Colon (tissue), 2 donors: ENCODE results near the gene WSB2.

ENCODE experiments used
- FAIRE-seq: peaks from 2 replicates; lab custom pipeline; 2012; peaks lifted over from hg19 to GRCh38; lab: Jason Lieb, UNC
- donor health status: control.
- donor health status: control.

Gene WSB2

DNA sequence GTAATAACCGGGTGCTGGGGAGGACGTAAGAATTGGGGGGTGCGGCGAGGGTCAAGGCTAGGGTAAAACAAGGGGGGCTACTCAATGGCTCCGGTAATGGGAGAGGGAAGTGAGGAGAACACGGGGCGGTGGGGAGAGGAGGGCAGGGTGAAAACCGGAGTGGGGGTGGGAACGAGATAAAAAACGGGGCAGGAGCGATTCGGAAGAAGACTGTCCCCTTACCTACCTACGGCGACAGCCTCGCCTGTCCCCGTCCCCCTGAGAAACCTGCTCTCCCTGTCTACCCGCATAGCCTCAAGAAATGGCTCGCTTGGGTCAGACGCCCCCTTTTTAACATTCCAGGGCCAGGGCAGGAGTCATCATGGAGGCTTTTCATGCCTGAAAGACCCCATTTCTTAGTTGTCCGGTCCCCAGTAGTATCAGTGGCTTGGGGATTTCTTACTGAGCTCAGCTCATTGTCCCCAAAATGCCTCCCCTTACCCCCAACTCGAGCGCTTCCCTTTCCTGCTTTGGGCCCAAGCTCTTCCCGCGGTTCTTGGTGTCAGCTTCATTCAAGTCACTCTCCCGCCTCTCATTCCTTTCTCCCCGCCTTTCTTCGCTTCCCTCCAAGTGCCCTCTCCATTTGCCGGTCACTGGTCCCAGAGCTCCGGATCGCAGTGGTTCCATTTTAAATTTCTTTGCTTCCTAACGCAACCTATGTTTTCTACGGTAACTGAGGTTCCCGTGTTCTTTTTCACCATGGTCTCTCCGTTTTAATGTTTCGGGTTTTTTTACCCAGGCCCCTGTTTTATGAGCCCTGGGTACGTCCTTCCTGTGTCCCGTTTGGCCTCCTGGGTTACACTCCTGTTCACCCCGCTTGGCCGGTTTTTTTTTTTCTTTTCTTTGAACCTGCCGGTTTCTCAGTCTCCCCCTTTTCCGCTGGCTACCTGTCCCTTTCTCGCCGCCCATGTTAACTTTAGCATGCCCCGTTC is 1.2 kb upstream of the WSB2 start:
- FAIRE-seq: no peak

DNA sequence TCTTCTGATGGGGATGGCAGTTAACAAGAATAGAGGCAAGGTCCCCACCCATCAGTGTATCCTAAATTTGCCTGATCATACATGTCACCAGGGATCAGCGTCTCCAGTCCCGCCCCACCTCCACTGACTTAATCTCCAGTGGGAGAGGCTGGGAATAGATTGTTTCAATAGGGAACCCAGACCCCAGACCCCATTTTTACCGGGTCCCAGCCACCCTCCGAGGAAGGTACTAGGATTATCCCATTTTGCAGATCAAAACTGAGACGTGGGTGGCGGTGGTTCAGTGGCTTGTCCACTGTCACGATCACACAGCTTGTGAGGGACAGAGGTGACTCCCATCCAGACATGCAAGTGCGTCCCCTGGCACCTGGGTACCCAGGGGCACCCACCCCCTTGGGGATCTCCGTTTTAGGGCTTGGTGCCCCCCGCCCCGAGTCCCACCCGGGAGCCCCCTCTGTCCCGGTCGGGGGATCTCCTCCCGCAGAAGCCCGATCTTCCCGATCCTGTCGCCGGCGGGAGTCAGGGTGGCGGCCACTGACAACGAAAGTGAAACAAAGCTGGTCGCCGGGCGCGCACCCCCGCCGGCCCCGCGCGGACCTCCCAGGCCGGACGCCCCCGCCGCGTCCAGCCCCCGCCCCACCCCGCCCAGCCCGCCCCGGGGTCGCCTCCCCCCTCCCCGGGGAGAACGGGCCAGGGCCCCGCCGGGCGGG is 523 bp downstream of the WSB2 start:
- no peak for FAIRE-seq

DNA sequence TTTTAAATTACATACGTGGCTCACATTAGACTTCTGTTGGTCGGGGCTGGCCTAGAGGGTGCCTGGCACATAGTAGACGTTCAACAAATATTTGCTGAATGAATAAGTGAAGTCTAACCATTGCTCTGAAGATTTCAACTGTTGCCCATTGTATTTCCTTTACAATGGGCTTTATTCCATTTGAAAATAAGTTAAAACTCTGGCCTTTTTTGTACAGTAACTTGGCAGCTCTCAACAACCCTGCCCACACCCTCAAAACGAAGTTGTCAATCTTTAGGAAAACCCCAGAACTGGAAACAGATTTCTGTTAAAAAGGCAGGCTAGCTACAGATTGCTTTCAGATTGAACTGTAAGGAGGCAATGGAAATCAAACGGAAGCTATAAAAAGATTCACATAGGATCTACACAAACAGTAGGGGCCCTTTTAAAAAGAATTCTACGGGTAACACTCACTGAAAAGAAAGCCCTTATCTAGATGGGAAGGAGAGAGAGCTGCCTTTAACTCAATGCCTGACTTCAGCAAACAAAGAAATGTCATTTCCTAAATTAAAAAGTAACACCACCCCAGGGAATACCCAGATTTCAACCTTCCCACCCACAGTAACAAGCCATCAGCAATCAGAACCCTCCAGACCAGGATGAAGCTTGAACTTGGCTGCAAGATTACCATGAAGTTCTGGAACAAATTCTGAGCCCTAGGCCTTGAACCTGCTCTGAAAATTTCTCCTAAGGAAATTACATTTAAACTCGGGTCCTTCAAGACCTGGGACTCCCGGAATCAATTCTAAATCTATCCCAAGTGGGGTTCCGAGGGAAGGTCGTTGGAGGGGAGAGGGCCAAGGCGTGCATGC is 1.4 kb downstream of the WSB2 start:
- no peak for FAIRE-seq

DNA sequence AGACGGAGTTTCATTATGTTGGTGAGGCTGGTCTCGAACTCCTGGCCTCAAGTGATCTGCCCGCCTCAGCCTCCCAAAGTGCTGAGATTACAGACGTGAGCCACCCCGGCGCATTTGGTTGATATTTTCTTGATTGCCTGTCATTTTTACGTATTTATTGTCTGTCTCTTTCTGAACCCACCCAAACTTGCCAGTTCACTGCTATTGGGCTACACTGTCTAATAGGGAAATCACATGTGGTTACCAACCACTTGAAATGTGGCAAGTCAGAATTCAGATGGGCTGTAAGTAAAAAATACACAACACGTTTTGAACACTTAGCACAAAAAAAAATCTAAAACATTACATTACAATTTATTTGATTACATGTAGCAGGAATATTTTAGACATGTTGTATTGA is 2.1 kb downstream of the WSB2 start:
- FAIRE-seq: no peak

DNA sequence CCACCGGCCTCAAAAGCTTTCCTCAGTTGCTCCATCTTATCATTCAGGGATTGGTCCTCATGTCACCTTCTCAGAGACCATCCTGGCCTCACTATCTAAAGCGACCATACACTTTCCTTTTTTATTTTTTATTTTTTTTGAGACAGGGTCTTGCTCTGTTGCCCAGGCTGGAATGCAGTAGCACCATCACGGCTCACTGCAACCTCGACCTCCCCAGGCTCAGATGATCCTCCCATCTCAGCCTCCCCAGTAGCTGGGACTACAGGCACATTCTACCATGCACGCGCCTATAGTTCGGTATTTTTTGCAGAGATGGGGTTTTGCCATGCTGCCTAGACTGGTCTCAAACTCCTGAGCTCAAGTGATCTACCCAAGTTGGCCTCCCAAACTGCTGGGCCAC is 2.8 kb downstream of the WSB2 start:
- FAIRE-seq: no peak

DNA sequence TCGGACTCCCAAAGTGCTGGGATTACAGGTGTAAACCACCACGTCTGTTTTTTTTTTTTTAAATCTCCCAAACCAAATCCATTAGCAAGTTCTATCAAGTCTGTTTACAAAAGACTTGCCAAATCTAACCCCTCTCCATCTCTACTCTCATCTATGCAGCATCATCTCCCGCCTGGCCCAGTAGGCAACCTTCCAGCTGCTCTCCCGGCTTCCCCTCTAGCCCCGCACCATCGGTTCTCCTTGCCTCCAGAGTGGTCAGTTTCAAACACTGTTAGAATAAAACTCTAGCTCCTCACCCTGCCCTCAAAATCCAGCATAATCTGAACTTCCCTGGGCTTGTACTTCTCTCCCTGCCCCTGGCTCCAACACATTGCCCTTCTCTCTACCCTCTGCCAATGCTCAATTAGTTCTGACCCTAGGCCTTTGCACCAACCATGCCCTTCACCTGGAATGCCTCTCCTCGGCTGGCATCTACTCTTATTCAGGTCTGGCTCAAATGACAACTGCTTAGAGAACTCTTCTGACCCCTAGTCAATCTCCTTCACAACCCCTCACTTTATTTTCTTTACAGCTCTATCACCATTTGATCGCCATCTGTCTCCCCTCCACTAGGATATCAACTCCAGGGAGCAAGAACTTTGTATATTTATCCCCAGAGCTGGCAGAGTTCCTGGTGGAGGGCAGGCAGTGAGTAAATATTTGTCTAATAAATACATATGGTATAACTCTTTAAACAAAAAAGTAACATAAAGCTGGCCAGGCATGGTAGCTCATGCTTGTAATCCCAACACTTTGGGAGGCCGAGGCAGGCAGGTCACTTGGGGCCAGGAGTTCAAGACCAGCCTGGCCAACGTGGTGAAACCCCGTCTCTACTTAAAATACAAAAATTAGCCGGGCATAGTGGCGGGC is 4.9 kb downstream of the WSB2 start:
- FAIRE-seq: no peak

DNA sequence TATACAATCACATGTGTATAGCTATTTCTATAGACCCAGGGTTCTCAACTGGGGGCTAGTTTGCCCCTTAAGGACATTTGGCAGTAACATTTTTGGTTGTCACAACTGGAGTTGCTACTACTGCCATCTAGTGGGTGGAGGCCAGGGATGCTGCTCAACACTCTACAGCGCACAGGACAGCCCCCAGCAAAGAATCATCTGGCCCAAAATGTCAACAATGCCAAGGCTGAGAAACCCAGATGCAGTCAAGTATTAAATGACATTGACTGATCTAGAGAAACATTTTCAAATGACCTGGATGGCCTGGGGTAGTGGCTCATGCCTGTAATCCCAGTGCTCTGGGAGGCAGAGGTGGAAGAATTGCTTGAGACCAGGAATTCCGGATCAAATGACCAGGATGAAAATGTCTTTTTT is 5.8 kb downstream of the WSB2 start:
- no peak for FAIRE-seq

DNA sequence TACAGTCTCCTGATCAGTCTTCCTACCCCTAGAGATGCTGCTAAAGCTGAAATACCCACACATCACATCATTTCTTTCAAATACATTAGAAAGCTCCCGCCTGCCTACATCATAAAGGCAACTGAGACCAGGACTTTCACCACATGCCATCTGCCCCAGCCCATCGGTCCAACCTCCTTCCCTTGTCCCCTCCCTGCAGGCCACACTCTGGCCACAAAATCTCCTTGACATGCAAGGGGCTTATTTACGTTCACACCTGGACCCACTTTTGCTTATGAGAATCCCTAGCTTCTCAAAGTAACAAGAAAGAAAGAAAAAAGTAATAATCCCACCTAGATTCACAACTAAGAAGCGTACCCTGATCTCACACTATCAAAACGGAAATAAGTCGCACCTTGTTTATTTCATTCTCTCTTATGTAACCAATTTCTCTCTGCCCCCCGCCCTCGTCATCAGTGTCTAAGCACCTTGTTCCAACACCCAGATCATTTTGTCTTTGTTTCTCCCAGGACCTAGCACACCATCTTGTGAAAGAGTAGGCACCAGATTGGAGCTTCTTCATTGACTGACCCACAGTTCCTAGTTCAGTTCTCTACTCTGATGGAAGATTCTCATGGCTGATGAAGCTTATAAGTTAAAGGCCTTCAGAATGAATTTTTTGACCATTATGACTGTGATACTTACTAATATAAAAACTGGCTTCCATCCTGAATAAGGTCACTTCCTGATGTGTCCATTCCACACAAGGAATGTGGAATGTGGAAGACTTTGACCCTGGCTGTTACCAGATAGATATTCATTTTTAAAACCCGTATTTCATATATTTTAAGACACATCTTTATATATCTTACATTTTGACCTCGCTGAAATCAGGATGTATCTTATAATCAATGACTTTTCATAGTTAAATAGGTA is 7.7 kb downstream of the WSB2 start:
- no peak for FAIRE-seq

DNA sequence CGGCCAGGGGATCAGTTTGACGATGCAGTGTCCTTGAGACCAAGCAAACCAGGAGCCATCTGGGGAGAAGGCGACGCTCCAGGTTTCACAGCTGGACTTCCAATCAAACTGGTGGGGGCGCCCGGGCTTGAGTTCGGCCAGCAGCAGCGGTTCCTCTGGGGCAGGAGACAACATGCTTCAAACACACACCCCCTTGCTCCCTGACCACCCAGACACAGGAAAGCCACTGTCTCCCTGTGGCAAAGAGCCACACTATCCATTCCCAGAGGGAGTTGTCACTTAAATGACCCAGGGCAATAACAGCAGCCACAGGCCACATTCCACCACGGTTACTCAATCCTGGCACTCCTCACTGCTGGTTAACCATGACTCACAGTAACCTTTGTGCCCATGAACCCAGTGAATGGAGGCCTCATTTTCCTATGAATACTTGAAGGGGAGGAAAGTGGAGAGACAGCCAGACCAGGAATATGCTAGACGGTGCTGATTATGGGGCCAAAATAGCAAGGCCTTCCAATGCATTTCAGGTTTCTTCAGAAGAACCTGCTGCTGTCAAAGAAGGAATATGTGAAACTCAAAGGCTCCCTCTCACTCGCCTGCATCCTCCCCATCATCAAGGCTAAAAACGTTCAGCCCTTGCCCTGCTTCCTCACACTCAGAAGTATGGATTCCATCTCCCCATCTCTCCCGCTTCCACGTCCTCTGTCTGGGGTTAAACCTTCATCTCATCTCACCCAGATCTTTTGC is 8.5 kb downstream of the WSB2 start:
- FAIRE-seq: no peak

DNA sequence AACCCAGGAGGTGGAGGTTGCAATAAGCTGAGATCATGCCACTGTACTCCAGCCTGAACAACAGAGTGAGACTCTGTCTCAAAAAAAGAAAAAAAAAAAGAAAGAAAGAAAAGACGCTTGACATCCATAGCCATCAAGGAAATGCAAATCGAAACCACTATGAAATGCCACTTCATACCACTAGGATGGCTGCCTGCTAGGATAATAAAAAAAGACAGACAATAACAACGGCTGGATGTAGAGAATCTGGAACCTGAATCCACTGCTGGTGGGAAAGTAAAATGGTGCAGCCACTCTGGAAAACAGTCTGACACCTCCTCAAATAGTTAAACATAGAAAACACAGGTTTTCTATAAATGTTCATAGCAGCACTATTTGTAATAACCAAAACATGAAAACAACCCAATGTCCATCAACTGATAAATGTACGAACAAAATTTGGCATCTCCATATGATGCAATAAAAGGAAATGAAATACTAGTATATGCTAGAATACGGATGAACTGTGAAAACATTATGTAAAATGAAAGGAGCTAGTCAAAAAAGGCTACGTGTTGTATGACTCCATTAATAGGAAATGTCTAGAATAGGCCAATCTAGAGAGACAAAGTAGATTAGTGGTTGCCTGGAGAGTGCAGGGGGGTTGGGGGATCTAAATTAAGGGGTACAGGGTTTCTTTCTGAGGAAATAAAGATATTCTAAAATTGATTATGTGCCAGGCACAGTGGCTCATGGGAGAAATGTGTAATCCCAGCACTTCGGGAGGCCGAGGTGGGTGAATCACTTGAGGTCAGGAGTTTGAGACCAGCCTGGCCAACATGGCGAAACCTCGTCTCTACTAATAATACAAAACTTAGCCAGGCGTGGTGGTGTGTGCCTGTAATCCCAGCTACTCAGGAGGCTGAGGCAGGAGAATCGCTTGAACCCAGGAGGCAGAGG is 9.7 kb downstream of the WSB2 start:
- no peak for FAIRE-seq

DNA sequence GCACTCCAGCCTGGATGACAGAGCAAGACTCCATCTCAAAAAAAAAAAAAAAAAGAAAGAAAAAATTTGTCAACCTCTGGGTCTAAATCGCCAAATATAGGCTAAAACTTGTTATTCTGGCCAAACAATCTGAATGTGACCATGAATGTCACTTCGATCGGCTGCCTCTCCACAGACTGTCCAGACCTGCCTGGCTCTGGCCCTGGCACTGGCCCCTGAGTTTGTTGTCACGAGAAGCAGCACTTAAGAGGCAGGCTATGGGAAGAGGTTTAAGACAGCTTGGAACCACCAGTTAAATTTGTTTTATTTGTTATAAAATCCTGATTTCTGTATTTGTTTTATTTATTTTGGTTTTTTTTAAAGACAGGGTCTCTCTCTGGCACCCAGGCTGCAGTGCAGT is 14.5 kb downstream of the WSB2 start:
- FAIRE-seq: no peak

DNA sequence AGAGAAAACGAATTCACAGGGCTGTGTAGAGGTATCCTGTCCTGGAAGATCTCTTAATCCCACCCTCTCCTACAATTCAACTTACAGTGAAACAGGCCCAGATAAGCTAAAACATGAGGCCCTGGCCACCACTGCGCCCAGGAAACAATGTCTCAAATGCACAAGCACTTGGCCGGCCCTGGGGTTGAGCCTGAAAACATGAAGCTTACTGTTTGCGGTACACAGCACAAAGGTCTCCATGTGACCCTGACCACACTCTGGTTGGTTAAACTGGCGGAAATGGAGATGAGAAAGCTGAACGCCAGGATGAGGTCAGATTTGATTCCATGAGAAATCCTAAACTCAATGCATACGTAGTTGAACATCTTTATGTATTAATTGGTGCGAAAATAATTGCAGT is 16.4 kb downstream of the WSB2 start:
- FAIRE-seq: no peak

DNA sequence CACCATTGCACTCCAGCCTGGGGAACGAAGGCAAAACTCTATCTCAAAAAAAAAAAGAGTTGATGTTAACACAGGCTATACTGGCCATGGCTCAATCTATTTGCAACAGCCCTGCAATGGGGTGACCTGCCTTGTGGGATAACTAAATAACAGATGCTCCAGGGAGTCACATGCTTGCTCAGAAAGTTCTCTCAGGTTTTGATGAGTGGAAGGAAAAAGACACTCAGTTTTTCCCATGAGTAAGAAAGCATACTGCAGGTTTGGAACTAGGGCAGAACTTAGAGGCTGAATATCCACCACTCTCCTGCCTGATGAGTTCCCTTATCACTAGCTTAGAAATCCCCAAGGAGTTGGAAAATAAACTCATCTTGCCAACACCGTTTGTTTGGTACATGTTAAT is 16.9 kb downstream of the WSB2 start:
- FAIRE-seq: no peak

DNA sequence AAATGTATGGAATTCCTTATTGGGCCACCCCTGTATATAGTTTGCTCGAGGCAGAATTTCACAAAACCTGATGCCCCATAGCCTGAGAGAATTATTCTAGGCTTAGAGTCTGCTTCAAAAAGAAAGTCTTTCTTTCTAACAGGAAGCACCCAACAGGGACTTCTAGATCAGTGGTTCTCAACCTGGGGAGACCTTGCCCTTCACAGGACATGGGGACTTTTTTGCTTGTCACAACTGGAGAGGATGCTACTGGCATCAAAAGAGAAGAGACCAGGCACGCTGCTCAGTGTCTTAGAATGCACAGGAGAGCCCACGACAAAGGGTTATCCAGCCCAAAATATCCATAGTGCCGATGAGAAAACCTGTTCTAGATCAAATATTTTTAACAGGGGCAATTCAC is 18.9 kb downstream of the WSB2 start:
- FAIRE-seq: no peak

DNA sequence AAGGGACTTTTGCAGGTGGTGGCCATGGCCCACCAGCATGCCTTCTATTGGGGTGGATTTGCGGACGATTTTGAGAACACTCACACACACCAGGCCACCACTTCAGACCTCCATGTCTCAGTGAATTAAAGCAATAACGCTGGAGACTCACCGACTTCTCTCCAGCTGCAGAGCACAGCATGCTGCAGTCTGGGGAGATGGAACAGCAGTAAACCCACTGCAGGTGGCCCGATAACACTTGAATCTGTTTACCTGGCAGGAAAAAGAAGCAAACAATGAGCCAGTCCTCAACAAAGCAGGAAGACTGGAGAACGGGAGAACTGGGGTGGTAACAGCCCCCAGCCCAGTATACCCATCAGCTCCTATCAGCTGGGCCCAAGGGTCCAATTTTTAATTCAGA is 22.8 kb downstream of the WSB2 start:
- FAIRE-seq: no peak

DNA sequence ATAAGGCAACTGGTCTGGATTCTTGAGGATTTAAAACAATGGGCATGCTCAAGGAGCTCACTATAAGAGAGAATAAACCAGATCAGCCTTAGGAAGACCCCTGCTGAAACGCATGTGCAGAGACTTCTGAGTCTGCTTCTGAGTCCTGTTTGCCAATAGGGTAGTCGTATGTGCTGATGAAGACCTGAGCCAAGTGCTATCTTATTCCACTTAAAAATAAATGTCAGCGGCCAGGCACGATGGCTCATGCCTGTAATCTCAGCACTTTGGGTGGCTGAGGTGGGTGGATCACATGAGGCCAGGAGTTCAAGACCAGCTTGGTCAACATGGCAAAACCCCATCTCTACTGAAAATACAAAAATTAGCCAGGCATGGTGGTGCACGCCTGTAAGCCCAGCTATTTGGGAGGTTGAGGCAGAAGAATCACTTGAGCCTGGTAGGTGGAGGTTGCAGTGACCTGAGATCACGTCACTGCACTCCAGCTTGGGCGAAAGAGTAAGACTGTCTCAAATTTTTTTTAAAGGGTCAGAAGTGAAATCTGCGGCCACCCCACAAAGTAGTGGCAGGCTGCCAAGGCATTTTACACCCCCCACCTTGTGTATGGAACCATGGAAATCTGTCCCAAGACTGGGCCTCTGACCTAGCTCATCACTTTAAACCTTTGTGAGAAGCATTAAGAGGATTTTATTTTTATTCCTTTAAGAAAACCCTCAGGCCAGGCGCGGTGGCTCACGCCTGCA is 24.1 kb downstream of the WSB2 start:
- no peak for FAIRE-seq

DNA sequence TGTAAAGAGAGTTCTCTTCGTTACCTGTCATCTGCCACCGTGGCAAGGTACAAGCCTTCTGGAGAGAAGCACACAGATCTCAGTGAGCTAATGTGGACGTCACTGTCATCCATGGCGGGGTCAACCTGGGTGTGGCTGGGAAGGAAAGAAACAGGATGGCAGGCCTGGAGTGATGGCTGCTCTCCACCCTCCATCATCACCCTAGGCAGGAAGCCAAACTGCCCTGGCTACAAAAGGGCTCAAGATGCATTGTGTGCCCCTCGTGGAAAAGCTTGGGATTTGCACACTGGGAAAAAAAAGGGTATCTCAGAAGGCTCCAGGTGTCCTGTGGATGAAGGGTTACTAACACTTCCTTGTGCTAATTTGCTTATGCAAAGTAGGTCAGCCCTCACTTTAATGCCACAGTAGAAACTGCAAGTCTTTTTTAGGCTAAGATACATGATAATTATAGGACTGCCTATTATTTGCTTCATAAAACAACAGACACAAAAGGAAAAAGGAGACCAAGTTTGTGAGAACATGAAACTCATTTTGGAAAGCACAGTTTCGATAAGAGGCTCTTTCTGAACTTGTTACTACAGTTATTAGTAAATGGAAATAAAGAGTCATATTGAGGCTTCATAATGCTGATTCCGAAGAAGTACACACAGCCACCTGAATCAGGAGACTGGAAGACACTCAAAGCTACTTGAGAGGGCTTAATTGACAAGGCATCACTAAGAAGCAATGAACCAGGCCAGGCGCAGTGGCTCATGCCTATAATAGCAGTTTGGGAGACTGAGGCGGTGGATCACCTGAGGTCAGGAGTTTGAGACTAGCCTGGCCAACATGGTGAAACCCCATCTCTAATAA is 25.6 kb downstream of the WSB2 start:
- no peak for FAIRE-seq
